GM12878 (cell line): ENCODE results near the gene ERAS. TPM values are rescaled to one million over a fixed set of nuclear protein-coding genes. Genes with fewer than 3 reads are reported as not detected.

Experiments
- BCL11A ChIP-seq: IDR thresholded peaks from 2 replicates; pipeline ENCODE4 v1.6.1; 2011; ENCODE audit warnings: low read depth, low read length
- BRCA1 ChIP-seq: IDR thresholded peaks from 2 replicates; pipeline ENCODE4 v1.6.1; 2011; ENCODE audit warnings: low read depth, low read length, improper control_type of control experiment
- CBFB ChIP-seq: IDR thresholded peaks from 2 replicates; pipeline ENCODE4 v1.6.1; 2016; ENCODE audit warnings: antibody characterized with exemption, low read depth
- CREM ChIP-seq: IDR thresholded peaks from 2 replicates; pipeline ENCODE4 v1.6.1; 2014; ENCODE audit warnings: antibody characterized with exemption, low read depth
- E2F8 ChIP-seq: fragments of 450-650 bp; IDR thresholded peaks from 2 replicates; pipeline ENCODE4 v1.6.1; 2018; ENCODE audit warnings: mild to moderate bottlenecking, low read depth, moderate library complexity; ENCODE audit not compliant: partially characterized antibody
- GABPA ChIP-seq: IDR thresholded peaks from 2 replicates; pipeline ENCODE4 v1.6.1; 2014; ENCODE audit warnings: antibody characterized with exemption, low read depth, mild to moderate bottlenecking, inconsistent platforms
- GATAD2B ChIP-seq: fragments of 450-650 bp; conservative IDR thresholded peaks from 2 replicates; pipeline ENCODE4 v1.6.1; 2017; ENCODE audit warnings: low read depth, mild to moderate bottlenecking, moderate library complexity
- HDGF ChIP-seq: fragments of 450-650 bp; IDR thresholded peaks from 2 replicates; pipeline ENCODE4 v1.6.1; 2016; ENCODE audit warnings: antibody characterized with exemption
- IKZF1 ChIP-seq: fragments of 450-650 bp; conservative IDR thresholded peaks from 2 replicates; pipeline ENCODE4 v1.6.1; 2017; ENCODE audit warnings: antibody characterized with exemption, mild to moderate bottlenecking
- LARP7 ChIP-seq: fragments of 450-650 bp; IDR thresholded peaks from 2 replicates; pipeline ENCODE4 v1.6.1; 2017; ENCODE audit warnings: mild to moderate bottlenecking
- MLLT1 ChIP-seq: fragments of 450-650 bp; IDR thresholded peaks from 2 replicates; pipeline ENCODE4 v1.6.1; 2016; ENCODE audit warnings: mild to moderate bottlenecking
- NFYB ChIP-seq: IDR thresholded peaks from 2 replicates; pipeline ENCODE4 v1.6.1; 2011; ENCODE audit warnings: low read depth, mild to moderate bottlenecking, low read length, improper control_type of control experiment, moderate library complexity; ENCODE audit not compliant: insufficient read depth
- NKRF ChIP-seq: fragments of 450-650 bp; conservative IDR thresholded peaks from 2 replicates; pipeline ENCODE4 v1.6.1; 2017; ENCODE audit warnings: mild to moderate bottlenecking, moderate library complexity
- NR2F1 ChIP-seq: fragments of 450-650 bp; conservative IDR thresholded peaks from 2 replicates; pipeline ENCODE4 v1.6.1; 2017; ENCODE audit warnings: mild to moderate bottlenecking
- POLR2AphosphoS5 ChIP-seq: IDR thresholded peaks from 2 replicates; pipeline ENCODE4 v1.6.1; 2011; ENCODE audit warnings: mild to moderate bottlenecking, low read length, inconsistent platforms
- RELB ChIP-seq: fragments of 450-650 bp; IDR thresholded peaks from 2 replicates; pipeline ENCODE4 v1.6.1; 2017; ENCODE audit warnings: low read depth, mild to moderate bottlenecking, moderate library complexity
- RUNX3 ChIP-seq: IDR thresholded peaks from 2 replicates; pipeline ENCODE4 v1.6.1; 2012; ENCODE audit warnings: low read length, inconsistent platforms
- SPI1 ChIP-seq: IDR thresholded peaks from 2 replicates; pipeline ENCODE4 v1.6.1; 2011; ENCODE audit warnings: low read depth, mild to moderate bottlenecking, low read length, moderate library complexity, borderline replicate concordance; ENCODE audit not compliant: insufficient read depth
- SUPT20H ChIP-seq: IDR thresholded peaks from 2 replicates; pipeline ENCODE4 v1.6.1; 2011; ENCODE audit warnings: low read depth, mild to moderate bottlenecking, low read length, moderate library complexity, borderline replicate concordance; ENCODE audit not compliant: control insufficient read depth
- TCF3 ChIP-seq: IDR thresholded peaks from 2 replicates; pipeline ENCODE4 v1.6.1; 2012; ENCODE audit warnings: low read depth, mild to moderate bottlenecking, low read length, borderline replicate concordance; ENCODE audit not compliant: insufficient read depth
- ZNF207 ChIP-seq: fragments of 450-650 bp; IDR thresholded peaks from 2 replicates; pipeline ENCODE4 v1.6.1; 2014; ENCODE audit warnings: antibody characterized with exemption, mild to moderate bottlenecking, borderline replicate concordance
- polyA plus RNA-seq, 11 experiments: library from polyadenylated mRNA; depleted of rRNA in 4 of 11; unstranded in 6 of 11; stranded (reverse) in 5 of 11; fragments of >200 nt; fragmentation: Nextera tagmentation in 4 of 11; fragmentation: Illumina TruSeq in 1 of 11; extraction: Ambion mirVana in 4 of 11; extraction: Trizol in 1 of 11; gene quantifications; 1 replicate in 1 of 11; 2 replicates in 10 of 11; pipeline versions ENCODE4 v1.2.1 to v1.2.3, GENCODE V29; 2011 to 2016; ENCODE audit warnings: inconsistent platforms in 2 of 11, missing spikeins in 2 of 11, low read depth in 1 of 11
- total RNA-seq, 4 experiments: library from RNA; depleted of rRNA in 3 of 4; stranded (reverse); fragments of >200 nt in 3 of 4; fragmentation: Illumina TruSeq in 1 of 4; extraction: Trizol in 1 of 4; gene quantifications; 2 replicates each; pipeline versions ENCODE4 v1.2.1 to v1.2.3, GENCODE V29; 2013 to 2021
- TF ChIP-seq, protein P1 (sequence below): IDR thresholded peaks from 2 replicates; pipeline ENCODE4 v1.6.1; 2012; ENCODE audit warnings: low read depth, low read length, improper control_type of control experiment

The ERAS gene
- total and polyA plus RNA-seq, 10 of the 15 experiments (the other 5 are each of a cell fraction or from before 2014, with no cell fraction given): not detected

- TF ChIP-seq E2F8 (peak; percentile 96), NFYB (peak; percentile 60; the same call in 1 of the 2 replicates), NKRF (peak; percentile 56; the same call in 1 of the 2 replicates), RELB (peak; percentile 97), NR2F1 (0 out of 2 replicates have a peak, but pooled peaks have one; percentile 26), ZNF207 (peak; percentile 75; the same call in 1 of the 2 replicates), GABPA (no peak), BRCA1 (peak; percentile 77), HDGF (peak; percentile 98), GATAD2B (0 out of 2 replicates have a peak, but pooled peaks have one; percentile 36), BCL11A (no peak), TCF3 (peak; percentile 89), SUPT20H (no peak), IKZF1 (peak; percentile 79), POLR2AphosphoS5 (peak; percentile 65), SPI1 (no peak), CREM (peak; percentile 99), RUNX3 (peak; percentile 54), CBFB (peak; percentile 22; the same call in 1 of the 2 replicates), LARP7 (0 out of 2 replicates have a peak, but pooled peaks have one; percentile 57), MLLT1 (peak; percentile 52; the same call in 1 of the 2 replicates)
- TF ChIP-seq, protein P1, sequence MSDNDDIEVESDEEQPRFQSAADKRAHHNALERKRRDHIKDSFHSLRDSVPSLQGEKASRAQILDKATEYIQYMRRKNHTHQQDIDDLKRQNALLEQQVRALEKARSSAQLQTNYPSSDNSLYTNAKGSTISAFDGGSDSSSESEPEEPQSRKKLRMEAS: no peak
Observed at GRCh38 chrX:48801280-48802088, 24.8 kb upstream of the ERAS start, which contains the start of gene HDAC6 (continued).
